HepG2 (cell line): ENCODE data around the gene MOK. TPM values are rescaled to one million over a fixed set of nuclear protein-coding genes. Genes with fewer than 3 reads are reported as not detected.

Source experiments
- ATAC-seq: fragments of 200-7000 bp; cut with Tn5 transposase; 3 replicates; pipeline ENCODE4 v1.9.1; 2020; ENCODE audit warnings: mild to moderate bottlenecking, moderate library complexity
- BruUV-seq: library from RNA; stranded (reverse); fragments of 400-500 nt; replicated peaks from 2 replicates; lab custom pipeline; 2021; lab: Mats Ljungman, UMichigan
- CTCF ChIA-PET: fragments of 300-600 bp; formaldehyde crosslinking; extraction: SDS; loops from one replicate; lab custom pipeline; 2021; ENCODE audit warnings: low total read pairs, inconsistent platforms, low intra/inter-chr PET ratio; lab: Yijun Ruan, JAX
- POLR2A ChIA-PET: fragments of 350-600 bp; sonication (Branson Sonifier 250); formaldehyde crosslinking; loops from one replicate; lab custom pipeline; 2020; ENCODE audit warnings: antibody characterized with exemption, inconsistent platforms; lab: Yijun Ruan, JAX
- DNase-seq: peaks from one replicate; pipeline ENCODE4 v3.0.0-alpha.2; 2015; ENCODE audit warnings: low spot score
- FAIRE-seq: peaks from 3 replicates; lab custom pipeline; 2011; peaks lifted over from hg19 to GRCh38; lab: Jason Lieb, UNC
- H2AFZ ChIP-seq: one replicate; pipeline ENCODE4 v1.6.1; 2011; ENCODE audit warnings: low read length, inconsistent platforms
- H3K27ac ChIP-seq: fragments of 300-600 bp; 3 replicates; pipeline ENCODE4 v1.8.0; 2011; ENCODE audit warnings: mixed run types, mild to moderate bottlenecking, mixed read lengths, low read length, inconsistent platforms; ENCODE audit not compliant: insufficient read depth; ENCODE audit errors: extremely low read length
- H3K27me3 ChIP-seq, 2 experiments: fragments of 200-600 bp in 1 of 2; 2 replicates in 1 of 2; 3 replicates in 1 of 2; pipeline versions ENCODE4 v1.6.0 to v1.8.0; 2011; ENCODE audit warnings: low read length in 2 of 2, mild to moderate bottlenecking in 2 of 2, moderate library complexity in 2 of 2, inconsistent platforms in 1 of 2; ENCODE audit not compliant: insufficient read depth in 2 of 2, control insufficient read depth in 1 of 2
- H3K36me3 ChIP-seq, 2 experiments: fragments of 200-600 bp in 1 of 2; replicated peaks in 1 of 2; 2 replicates in 1 of 2; 3 replicates in 1 of 2; pipeline versions ENCODE4 v1.5.1 to v1.8.0; 2011; ENCODE audit warnings: low read length in 2 of 2, inconsistent platforms in 1 of 2; ENCODE audit not compliant: insufficient read depth in 2 of 2, control insufficient read depth in 1 of 2
- H3K4me1 ChIP-seq: 2 replicates; pipeline ENCODE4 v1.5.1; 2012; ENCODE audit warnings: low read length, inconsistent platforms; ENCODE audit not compliant: insufficient read depth
- H3K4me2 ChIP-seq: 2 replicates; pipeline ENCODE4 v1.6.0; 2011; ENCODE audit warnings: low read depth, low read length, inconsistent platforms
- H3K4me3 ChIP-seq, 3 experiments: fragments of 200-600 bp in 1 of 3; sonication (generic), shearing (Covaris generic) in 1 of 3; replicated peaks in 1 of 3; 2 replicates each; pipeline ENCODE4 v1.5.1; 2011 to 2016; ENCODE audit warnings: low read length in 3 of 3, inconsistent platforms in 2 of 3, low read depth in 2 of 3, mild to moderate bottlenecking in 2 of 3, control low read depth in 1 of 3, mixed read lengths in 1 of 3; ENCODE audit not compliant: insufficient read depth in 1 of 3
- H3K79me2 ChIP-seq: one replicate; pipeline ENCODE4 v1.6.1; 2011; ENCODE audit warnings: low read length, inconsistent platforms; ENCODE audit not compliant: insufficient read depth
- H3K9ac ChIP-seq: 2 replicates; pipeline ENCODE4 v1.6.0; 2011; ENCODE audit warnings: mild to moderate bottlenecking, low read depth, low read length, inconsistent platforms; ENCODE audit not compliant: insufficient read depth
- H3K9me3 ChIP-seq: 2 replicates; pipeline ENCODE4 v1.5.1; 2012; ENCODE audit warnings: mild to moderate bottlenecking, low read length
- H4K20me1 ChIP-seq: 2 replicates; pipeline ENCODE4 v1.6.0; 2011; ENCODE audit warnings: inconsistent platforms, mild to moderate bottlenecking, low read length, moderate library complexity; ENCODE audit not compliant: insufficient read depth
- ARNT2 ChIP-seq: sonication (generic); formaldehyde crosslinking; IDR thresholded peaks from 2 replicates; pipeline ENCODE4 v1.8.0; 2022; ENCODE audit warnings: mild to moderate bottlenecking, low read depth, missing genetic modification reagents, moderate library complexity
- HNF4G ChIP-seq, 2 experiments: sonication (generic) in 1 of 2; formaldehyde crosslinking in 1 of 2; IDR thresholded peaks; 2 replicates each; pipeline versions ENCODE4 v1.4.0 to v1.6.1; 2011 to 2020; ENCODE audit warnings: borderline replicate concordance in 2 of 2, low read depth in 2 of 2, mild to moderate bottlenecking in 2 of 2, low read length in 1 of 2, missing genetic modification reagents in 1 of 2, moderate library complexity in 1 of 2
- KDM2A ChIP-seq: sonication (generic); formaldehyde crosslinking; IDR thresholded peaks from 2 replicates; pipeline ENCODE4 v1.4.0; 2020; ENCODE audit warnings: low read depth, missing genetic modification reagents, borderline replicate concordance
- MIER3 ChIP-seq: IDR thresholded peaks from 2 replicates; pipeline ENCODE4 v1.6.1; 2016; ENCODE audit warnings: missing compliant biosample characterization, borderline replicate concordance
- MTA3 ChIP-seq: sonication (generic); formaldehyde crosslinking; IDR thresholded peaks from 2 replicates; pipeline ENCODE4 v1.4.0; 2020; ENCODE audit warnings: missing genetic modification reagents
- NFRKB ChIP-seq: fragments of 450-650 bp; IDR thresholded peaks from 2 replicates; pipeline ENCODE4 v1.6.1; 2017
- NKX3-1 ChIP-seq: sonication (generic); formaldehyde crosslinking; IDR thresholded peaks from 2 replicates; pipeline ENCODE4 v1.5.0; 2020; ENCODE audit warnings: missing genetic modification reagents
- PHF21A ChIP-seq: sonication (generic); formaldehyde crosslinking; IDR thresholded peaks from 2 replicates; pipeline ENCODE4 v1.5.0; 2020; ENCODE audit warnings: mild to moderate bottlenecking, missing genetic modification reagents
- RORA ChIP-seq: sonication (generic); formaldehyde crosslinking; IDR thresholded peaks from 2 replicates; pipeline ENCODE4 v1.5.0; 2020; ENCODE audit warnings: mild to moderate bottlenecking, missing genetic modification reagents, moderate library complexity
- SP2 ChIP-seq: sonication (generic); formaldehyde crosslinking; IDR thresholded peaks from 2 replicates; pipeline ENCODE4 v1.5.1; 2020; ENCODE audit warnings: mild to moderate bottlenecking, missing genetic modification reagents
- ZFP37 ChIP-seq: sonication (generic); formaldehyde crosslinking; IDR thresholded peaks from 2 replicates; pipeline ENCODE4 v1.4.0; 2020; ENCODE audit warnings: missing genetic modification reagents, borderline replicate concordance
- ZNF326 ChIP-seq: sonication (generic); formaldehyde crosslinking; IDR thresholded peaks from 2 replicates; pipeline ENCODE4 v1.4.0; 2020; ENCODE audit warnings: missing genetic modification reagents, borderline replicate concordance
- ZNF75D ChIP-seq: sonication (generic); formaldehyde crosslinking; IDR thresholded peaks from 2 replicates; pipeline ENCODE4 v1.8.1; 2023; ENCODE audit warnings: missing genetic modification reagents, mild to moderate bottlenecking, borderline replicate concordance
- ZNF782 ChIP-seq: sonication (generic); formaldehyde crosslinking; IDR thresholded peaks from 2 replicates; pipeline ENCODE4 v1.4.0; 2020; ENCODE audit warnings: missing genetic modification reagents, mild to moderate bottlenecking, borderline replicate concordance
- ZSCAN9 ChIP-seq: IDR thresholded peaks from 2 replicates; pipeline ENCODE4 v1.6.1; 2016; ENCODE audit warnings: borderline replicate concordance
- WGBS: methylation state at CpG from one replicate; pipeline ENCODE4 v1.1.6; 2017; ENCODE audit warnings: low lambda C conversion rate; 5-methylcytosine and 5-hydroxymethylcytosine counted together
- in situ Hi-C: cut with HindIII; loops from 2 replicates; pipeline ENCODE4 v1.10.0; 2017; ENCODE audit warnings: low pct_unique_long_range_greater_than_20kb; ENCODE audit not compliant: extremely low pct_ligation_motif_present
- intact Hi-C: fragments of 100-400 bp; cut with micrococcal nuclease; formaldehyde crosslinking; loops from one replicate; pipeline ENCODE4 v1.10.0; 2022; ENCODE audit not compliant: unreplicated experiment
- polyA plus RNA-seq, 8 experiments: library from polyadenylated mRNA; depleted of rRNA in 3 of 8; stranded (reverse) in 7 of 8; unstranded in 1 of 8; fragments of >200 nt; fragmentation: Illumina TruSeq in 4 of 8; extraction: Trizol in 4 of 8; gene quantifications; 2 replicates each; pipeline versions ENCODE4 v1.2.1 to v1.2.3, GENCODE V29; 2011 to 2016; ENCODE audit warnings: low read depth in 4 of 8, missing spikeins in 1 of 8, mixed read lengths in 1 of 8; ENCODE audit not compliant: insufficient read depth in 1 of 8
- total RNA-seq, 5 experiments: library from RNA; depleted of rRNA; stranded (reverse); fragments of >200 nt; fragmentation: Illumina TruSeq; extraction: Trizol; gene quantifications; 2 replicates each; pipeline ENCODE4 v1.2.3, GENCODE V29; 2016; ENCODE audit warnings: low read depth in 1 of 5
- TF ChIP-seq, protein P1 (sequence below): sonication (generic); formaldehyde crosslinking; IDR thresholded peaks from 2 replicates; pipeline ENCODE4 v1.4.0; 2020; ENCODE audit warnings: mild to moderate bottlenecking, missing genetic modification reagents, borderline replicate concordance

Gene MOK
- total and polyA plus RNA-seq, 2 of the 13 experiments (the other 11 are each of a cell fraction or from before 2014, with no cell fraction given), result 15.3 to 16.9 TPM

GRCh38 chr14:102256716-102257115, 48.2 kb downstream of the MOK start:
- TF ChIP-seq ARNT2 (CRISPR knock-in tag) (no peak), KDM2A (CRISPR knock-in tag) (no peak), MIER3 (CRISPR knock-in tag) (no peak), SP2 (no peak), HNF4G (IDR thresholded peaks at IDR 0.05; ENCODE audit: borderline replicate concordance, low read depth, low read length) (no peak), HNF4G (CRISPR knock-in tag; IDR thresholded peaks at IDR 0.05; ENCODE audit: borderline replicate concordance, low read depth) (no peak), MTA3 (CRISPR knock-in tag) (no peak), ZFP37 (CRISPR knock-in tag) (no peak), NFRKB (no peak), ZNF782 (CRISPR knock-in tag) (no peak), PHF21A (no peak), ZNF326 (no peak), RORA (CRISPR knock-in tag) (no peak), ZNF75D (CRISPR knock-in tag) (no peak), NKX3-1 (CRISPR knock-in tag) (no peak), ZSCAN9 (no peak)
- TF ChIP-seq, protein P1, sequence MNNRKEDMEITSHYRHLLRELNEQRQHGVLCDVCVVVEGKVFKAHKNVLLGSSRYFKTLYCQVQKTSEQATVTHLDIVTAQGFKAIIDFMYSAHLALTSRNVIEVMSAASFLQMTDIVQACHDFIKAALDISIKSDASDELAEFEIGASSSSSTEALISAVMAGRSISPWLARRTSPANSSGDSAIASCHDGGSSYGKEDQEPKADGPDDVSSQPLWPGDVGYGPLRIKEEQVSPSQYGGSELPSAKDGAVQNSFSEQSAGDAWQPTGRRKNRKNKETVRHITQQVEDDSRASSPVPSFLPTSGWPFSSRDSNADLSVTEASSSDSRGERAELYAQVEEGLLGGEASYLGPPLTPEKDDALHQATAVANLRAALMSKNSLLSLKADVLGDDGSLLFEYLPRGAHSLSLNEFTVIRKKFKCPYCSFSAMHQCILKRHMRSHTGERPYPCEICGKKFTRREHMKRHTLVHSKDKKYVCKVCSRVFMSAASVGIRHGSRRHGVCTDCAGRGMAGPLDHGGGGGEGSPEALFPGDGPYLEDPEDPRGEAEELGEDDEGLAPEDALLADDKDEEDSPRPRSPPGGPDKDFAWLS (CRISPR knock-in tag), result no peak
- Histone ChIP-seq H3K27ac (no peak overlapping the region), H3K9me3 (no peaks in the 10 kb centered on the region), H3K4me3 (no peak overlapping the region), H3K27me3 (no peaks in the 10 kb centered on the region), H4K20me1 (no peaks in the 10 kb centered on the region), H3K4me1 (peaks cover 4% of the 10 kb centered on the region; the same call in 1 of the 2 replicates), H3K79me2 (no peaks in the 10 kb centered on the region), H3K36me3 (no peaks in the 10 kb centered on the region), H3K9ac (no peak overlapping the region), H3K4me2 (no peak overlapping the region), H2AFZ (no peak overlapping the region)
- intact Hi-C loops (no loop called here), in situ Hi-C loops (no loop called here)
- 95% methylated on average over 9 of the region's 9 CpGs for WGBS
- CTCF ChIA-PET, result no interaction called here
- no TSS peak for BruUV-seq
- POLR2A ChIA-PET, result no interaction called here
- DNase-seq, result no peak
- no peak for FAIRE-seq
- no peak for ATAC-seq
